Muscle layer of duodenum (tissue), 2 donors: Measurements from ENCODE around the gene CIAO3.
A peak's percentile ranks its signal among the peaks of the same experiment; 100 is the strongest.

Experiments
- H3K27ac ChIP-seq: one replicate; pipeline ENCODE4 v1.7.0; 2013; ENCODE audit warnings: mild to moderate bottlenecking, low read length
- H3K27me3 ChIP-seq: one replicate; pipeline ENCODE4 v1.7.0; 2013; ENCODE audit warnings: low read depth, mild to moderate bottlenecking, control low read depth, low read length
- H3K36me3 ChIP-seq, 2 donors: one replicate each; pipeline ENCODE4 v1.7.0; 2013; ENCODE audit warnings: low read length in 2 of 2, control low read depth in 1 of 2, mild to moderate bottlenecking in 1 of 2; ENCODE audit not compliant: insufficient read depth in 2 of 2, control insufficient read depth in 1 of 2
- H3K4me1 ChIP-seq, 2 donors: one replicate each; pipeline ENCODE4 v1.7.0; 2013; ENCODE audit warnings: low read length in 2 of 2, mild to moderate bottlenecking in 2 of 2, control low read depth in 1 of 2, moderate library complexity in 1 of 2; ENCODE audit not compliant: insufficient read depth in 2 of 2, control insufficient read depth in 1 of 2
- H3K4me3 ChIP-seq, 2 donors: one replicate each; pipeline ENCODE4 v1.7.0; 2013; ENCODE audit warnings: low read length in 2 of 2, low read depth in 1 of 2, mild to moderate bottlenecking in 1 of 2
- H3K9me3 ChIP-seq, 2 donors: one replicate each; pipeline ENCODE4 v1.7.0; 2013; ENCODE audit warnings: low read length in 2 of 2, control low read depth in 1 of 2, mild to moderate bottlenecking in 1 of 2; ENCODE audit not compliant: control insufficient read depth in 1 of 2
- donor health status: healthy.

The CIAO3 gene

DNA sequence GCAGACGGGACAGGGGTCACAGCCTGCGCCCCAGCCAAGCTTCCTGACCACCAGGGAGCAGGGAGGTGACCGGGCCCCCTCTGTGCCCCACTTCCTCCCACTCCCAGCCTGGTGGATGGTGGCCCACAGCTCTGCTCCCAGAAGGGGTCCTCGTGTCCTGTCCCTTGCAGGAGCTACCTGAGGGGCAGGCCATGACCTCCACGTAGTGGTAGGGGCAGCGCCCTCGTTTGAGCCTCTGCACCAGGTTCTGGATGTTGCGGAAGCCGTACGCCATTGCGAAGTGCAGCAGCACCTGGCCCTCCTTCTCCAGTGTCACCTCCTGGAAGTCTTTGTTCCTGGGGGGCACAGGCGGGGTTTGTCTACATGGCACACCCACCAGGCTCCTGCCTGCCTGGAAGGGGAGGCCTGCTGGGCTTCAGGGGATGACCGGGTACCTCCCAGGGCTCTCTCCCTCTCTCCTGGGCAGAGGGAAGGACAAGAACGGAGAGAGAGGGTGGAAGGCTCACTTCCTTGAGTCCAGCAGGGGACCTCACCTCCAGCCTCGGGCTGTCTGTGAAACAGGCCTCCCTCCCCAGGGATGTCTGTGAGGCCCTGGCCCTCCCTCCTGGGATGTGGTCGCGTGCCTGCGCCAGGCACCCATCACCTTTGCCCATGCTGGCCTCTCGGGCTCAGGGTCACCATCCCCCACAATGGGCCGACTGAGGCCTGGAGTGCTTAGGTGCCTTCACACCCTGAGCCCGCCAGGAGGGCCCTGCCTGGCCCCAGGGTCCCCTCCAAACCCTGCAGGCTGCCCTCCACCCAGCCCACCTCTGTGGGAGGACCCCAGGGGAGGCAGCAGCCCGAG is 9.9 kb downstream of the CIAO3 start:
- Histone ChIP-seq H3K4me3 (no peak overlapping the region), H3K36me3 (peaks cover 4 to 55% of the 10 kb centered on the region in 2 donors), H3K27ac (no peak overlapping the region)

DNA sequence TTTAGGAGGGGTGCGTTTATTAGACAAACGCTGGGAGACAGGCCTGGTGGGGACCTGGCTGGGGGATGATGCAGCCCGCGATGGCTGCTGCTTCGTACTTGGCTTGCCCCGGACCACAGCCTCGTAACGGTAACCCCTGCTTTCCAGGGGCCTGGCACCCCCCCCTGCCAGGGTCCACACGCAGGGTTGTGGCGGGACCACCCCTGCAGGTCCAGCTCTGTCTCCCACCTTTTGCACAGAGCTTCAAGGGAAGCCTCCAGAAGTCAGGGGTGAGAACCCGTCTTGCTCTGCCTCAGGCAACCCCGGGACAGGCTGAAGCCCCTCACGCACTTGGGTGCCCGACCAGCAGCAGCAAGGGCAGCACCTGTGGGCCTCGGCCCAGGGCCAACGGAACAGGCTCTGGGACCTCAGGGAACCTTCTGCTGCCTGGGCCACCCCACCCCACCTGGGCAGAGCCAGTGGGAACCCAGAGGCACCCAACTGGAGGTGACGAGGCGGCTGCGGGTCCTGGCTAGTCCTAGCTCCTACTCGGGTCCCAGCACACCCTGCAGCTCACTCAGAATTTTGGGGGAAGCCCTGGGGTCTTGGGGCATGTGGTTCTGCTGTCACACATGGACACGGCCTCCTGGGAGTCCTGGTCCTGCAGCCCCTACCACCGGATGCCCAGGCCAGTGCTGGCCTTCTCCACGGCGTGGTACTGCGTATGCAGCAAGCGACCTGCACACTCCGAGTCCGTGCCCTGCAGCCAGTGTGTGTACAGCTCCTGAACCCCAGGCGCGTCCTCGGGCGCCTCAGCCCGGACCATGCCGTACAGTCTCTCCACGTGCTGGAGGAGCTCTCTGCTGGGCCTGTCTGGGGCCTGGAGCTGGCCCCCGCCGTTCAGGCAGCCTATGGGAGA is 10.8 kb downstream of the CIAO3 start:
- Histone ChIP-seq H3K9me3 (no peaks in the 10 kb centered on the region), H3K4me3 (no peak overlapping the region), H3K4me1 (peaks cover 0 to 21% of the 10 kb centered on the region in 2 donors), H3K36me3 (peaks cover 0 to 46% of the 10 kb centered on the region in 2 donors), H3K27me3 (peaks cover 8% of the 10 kb centered on the region), H3K27ac (no peak overlapping the region)

More for the DNA sequence above, 9.9 kb downstream of the CIAO3 start:
- H3K27me3 ChIP-seq = peaks cover 7% of the 10 kb centered on the region
- H3K9me3 ChIP-seq = no peaks in the 10 kb centered on the region
- peaks cover 0 to 21% of the 10 kb centered on the region in 2 donors for H3K4me1 ChIP-seq

DNA sequence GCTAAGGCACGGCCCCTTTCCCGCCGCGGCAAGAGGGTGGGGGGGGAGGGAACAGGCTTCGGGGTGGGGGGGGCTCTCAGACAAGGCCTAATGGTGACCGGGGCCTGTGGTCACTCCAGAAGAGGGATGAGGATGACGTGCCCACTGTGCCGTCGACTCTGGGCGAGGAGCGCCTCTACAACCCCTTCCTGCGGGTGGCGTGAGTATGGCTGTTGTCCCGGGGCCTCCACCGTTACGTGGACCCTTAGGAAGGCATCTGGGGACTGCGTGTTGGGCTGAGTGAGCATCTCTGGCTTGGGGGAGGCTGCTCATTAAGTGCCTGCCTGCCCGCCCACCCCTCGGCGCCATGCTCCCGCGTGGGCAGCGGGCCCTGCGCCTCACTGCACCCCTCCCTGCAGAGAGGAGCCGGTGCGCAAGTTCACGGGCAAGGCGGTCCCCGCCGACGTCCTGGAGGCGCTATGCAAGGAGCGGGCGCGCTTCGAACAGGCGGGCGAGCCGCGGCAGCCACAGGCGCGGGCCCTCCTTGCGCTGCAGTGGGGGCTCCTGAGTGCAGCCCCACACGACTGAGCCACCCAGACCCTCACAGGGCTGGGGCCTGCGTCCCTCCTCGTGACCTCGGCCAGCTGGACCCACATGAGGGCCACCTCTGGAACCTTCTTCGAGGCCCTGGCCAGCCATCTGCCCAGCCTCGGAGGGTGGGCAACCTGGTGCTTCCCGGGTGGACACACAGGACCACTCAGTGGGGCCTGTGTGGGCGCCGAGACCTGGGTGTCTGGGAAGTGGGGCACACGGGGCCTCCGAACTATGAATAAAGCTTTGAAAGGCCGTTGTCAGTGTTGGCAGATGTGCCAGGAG is 11.7 kb downstream of the CIAO3 start:
- Histone ChIP-seq H3K4me1 (peaks cover 0 to 21% of the 10 kb centered on the region in 2 donors), H3K27me3 (peaks cover 8% of the 10 kb centered on the region), H3K9me3 (no peaks in the 10 kb centered on the region), H3K27ac (no peak overlapping the region), H3K4me3 (no peak overlapping the region), H3K36me3 (peaks cover 0 to 37% of the 10 kb centered on the region in 2 donors)

DNA sequence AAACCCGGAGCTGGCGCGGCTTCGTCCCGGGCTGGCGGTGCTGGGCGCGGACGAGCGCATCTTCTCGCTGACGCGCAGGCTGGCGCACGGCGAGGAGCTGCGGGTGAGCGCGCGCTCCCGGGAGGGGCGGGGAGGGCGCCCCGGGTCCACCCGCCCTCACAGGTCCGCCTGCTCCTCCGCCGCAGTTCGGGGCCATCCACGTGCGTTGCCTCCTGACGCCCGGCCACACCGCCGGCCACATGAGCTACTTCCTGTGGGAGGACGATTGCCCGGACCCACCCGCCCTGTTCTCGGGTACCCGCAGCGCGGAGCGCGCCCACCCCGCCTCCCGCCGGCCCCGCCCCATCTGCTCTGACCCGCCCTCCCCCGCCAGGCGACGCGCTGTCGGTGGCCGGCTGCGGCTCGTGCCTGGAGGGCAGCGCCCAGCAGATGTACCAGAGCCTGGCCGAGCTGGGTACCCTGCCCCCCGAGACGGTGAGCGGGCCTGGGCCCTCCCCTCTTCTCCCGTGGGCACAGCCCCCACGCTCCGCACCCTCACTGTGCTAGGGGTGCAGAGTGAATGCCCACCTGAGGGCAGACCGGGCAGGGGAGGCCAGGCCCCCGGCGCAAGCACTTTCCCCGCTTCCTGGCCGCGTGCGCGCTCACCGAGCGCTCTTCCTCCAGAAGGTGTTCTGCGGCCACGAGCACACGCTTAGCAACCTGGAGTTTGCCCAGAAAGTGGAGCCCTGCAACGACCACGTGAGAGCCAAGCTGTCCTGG is 12.5 kb downstream of the CIAO3 start:
- H3K9me3 ChIP-seq = no peaks in the 10 kb centered on the region
- H3K27me3 ChIP-seq = peaks cover 8% of the 10 kb centered on the region
- H3K27ac ChIP-seq = no peak overlapping the region
- peak overlapping the region in 1 of 2 donors; percentile 38 for H3K4me3 ChIP-seq
- H3K4me1 ChIP-seq = peaks cover 0 to 21% of the 10 kb centered on the region in 2 donors
- H3K36me3 ChIP-seq = peaks cover 0 to 29% of the 10 kb centered on the region in 2 donors

DNA sequence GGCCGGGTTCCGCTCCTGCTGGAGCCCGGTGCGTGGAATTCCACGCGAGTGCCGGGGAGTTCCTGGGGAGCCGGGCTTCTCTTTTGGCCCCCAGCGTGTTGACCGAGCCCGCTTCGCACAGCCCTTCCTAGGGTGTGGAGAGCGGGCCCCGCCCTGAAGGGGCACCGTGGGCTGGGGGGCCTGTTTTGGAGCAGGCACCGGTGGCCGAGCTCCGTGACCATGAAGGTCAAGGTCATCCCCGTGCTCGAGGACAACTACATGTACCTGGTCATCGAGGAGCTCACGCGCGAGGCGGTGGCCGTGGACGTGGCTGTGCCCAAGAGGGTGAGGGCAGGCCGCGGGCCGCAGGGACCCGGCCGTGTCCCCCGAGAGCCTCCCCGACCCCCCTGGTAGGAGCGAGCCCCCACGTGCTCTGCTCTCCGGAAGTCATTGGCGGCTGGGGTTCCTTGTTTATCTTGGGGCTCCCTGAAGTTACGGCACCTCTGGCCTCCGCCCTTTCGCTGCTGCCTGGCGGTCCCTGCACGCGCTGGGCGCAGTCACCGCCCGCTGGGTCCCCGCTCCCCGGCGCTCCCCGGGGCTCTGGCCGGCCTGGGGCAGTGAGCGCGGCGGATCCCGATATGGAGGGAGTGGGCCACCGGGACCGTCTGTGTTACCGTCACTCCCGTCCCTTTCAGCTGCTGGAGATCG is 13.4 kb downstream of the CIAO3 start:
- Histone ChIP-seq H3K9me3 (no peaks in the 10 kb centered on the region), H3K4me1 (peaks cover 0 to 21% of the 10 kb centered on the region in 2 donors), H3K4me3 (peak overlapping the region; percentile 16 to 66), H3K27ac (no peak overlapping the region), H3K36me3 (peaks cover 0 to 20% of the 10 kb centered on the region in 2 donors), H3K27me3 (peaks cover 8% of the 10 kb centered on the region)

DNA sequence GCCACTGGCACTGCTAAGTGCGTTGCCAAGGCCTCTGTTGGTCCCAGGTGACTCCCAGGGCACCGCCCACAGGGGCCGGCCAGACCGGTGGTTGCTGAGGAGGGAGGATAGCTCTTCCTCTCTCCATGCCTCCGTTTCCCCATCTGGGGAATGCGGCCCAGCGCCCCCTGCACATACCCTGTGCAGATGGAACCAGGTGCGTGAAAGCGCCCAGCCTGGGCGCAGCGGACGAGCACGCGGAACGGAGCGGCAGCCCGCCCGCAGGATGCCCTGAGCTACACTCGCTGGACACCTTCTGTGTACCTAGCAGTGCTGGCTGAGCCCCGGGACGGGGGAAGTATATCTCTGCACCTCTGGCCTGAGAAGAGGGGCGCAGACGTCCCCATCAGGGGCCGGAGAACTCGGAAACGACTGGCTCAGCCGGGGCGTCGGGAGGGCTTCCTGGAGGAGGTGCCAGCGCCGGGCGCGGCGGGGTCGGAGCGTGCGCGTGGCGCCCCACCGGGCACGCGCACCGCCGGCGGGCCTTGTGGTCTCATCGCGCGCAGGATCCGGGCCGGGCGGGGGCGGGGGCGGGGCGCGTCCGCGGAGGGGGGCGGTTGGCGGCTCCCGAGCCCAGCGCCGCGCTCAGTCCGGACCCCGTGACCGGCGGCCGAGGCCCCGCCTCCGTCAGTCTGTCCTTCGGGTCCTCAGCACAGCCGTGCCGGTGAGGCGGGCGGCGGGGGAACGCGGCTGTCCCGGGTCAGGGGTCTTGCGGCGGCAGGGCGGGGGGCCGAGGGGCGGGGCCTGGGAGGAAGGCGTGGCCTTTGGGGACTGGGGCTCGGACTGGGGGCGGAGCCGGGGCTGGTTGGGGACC is 14.1 kb downstream of the CIAO3 start, which contains the start of the genes CCDC78 and HAGHL:
CCDC78 (minus strand) TSS at position 6 of the 853 bp plus-strand sequence. CDS start 76 bp downstream, outside the sequence.
HAGHL (plus strand) TSS at position 669 of the 853 bp plus-strand sequence. CDS start 404 bp downstream, outside the sequence.
- Histone ChIP-seq H3K4me1 (peaks cover 0 to 28% of the 10 kb centered on the region in 2 donors), H3K27ac (no peak within 1 kb of the TSS)

DNA sequence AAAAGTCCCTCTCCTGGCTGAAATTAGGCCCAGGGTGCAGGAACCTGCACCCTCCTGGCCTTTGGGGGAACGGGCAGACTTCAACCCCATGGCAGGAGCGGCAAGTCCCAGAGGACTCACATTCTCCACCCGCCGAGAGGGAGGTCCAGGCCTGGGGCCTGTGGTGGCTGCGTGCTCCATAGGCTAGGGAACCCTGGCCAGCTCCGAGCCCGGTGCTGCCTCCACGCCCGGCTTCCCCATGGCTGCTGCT is 14.7 kb downstream of the CIAO3 start:
- no peak overlapping the region for H3K27ac ChIP-seq
- H3K4me3 ChIP-seq = no peak overlapping the region
- H3K27me3 ChIP-seq = peaks cover 8% of the 10 kb centered on the region
- H3K36me3 ChIP-seq = peaks cover 0 to 9% of the 10 kb centered on the region in 2 donors
- peaks cover 0 to 32% of the 10 kb centered on the region in 2 donors for H3K4me1 ChIP-seq
- no peaks in the 10 kb centered on the region for H3K9me3 ChIP-seq

More for the DNA sequence above, 14.1 kb downstream of the CIAO3 start, which contains the start of the genes CCDC78 and HAGHL:
- H3K36me3 ChIP-seq = peaks cover 0 to 12% of the 10 kb centered on the region in 2 donors
- H3K4me3 ChIP-seq = peak within 1 kb of the TSS; percentile 16 to 66
- H3K9me3 ChIP-seq = no peaks in the 10 kb centered on the region
- H3K27me3 ChIP-seq = peaks cover 8% of the 10 kb centered on the region

DNA sequence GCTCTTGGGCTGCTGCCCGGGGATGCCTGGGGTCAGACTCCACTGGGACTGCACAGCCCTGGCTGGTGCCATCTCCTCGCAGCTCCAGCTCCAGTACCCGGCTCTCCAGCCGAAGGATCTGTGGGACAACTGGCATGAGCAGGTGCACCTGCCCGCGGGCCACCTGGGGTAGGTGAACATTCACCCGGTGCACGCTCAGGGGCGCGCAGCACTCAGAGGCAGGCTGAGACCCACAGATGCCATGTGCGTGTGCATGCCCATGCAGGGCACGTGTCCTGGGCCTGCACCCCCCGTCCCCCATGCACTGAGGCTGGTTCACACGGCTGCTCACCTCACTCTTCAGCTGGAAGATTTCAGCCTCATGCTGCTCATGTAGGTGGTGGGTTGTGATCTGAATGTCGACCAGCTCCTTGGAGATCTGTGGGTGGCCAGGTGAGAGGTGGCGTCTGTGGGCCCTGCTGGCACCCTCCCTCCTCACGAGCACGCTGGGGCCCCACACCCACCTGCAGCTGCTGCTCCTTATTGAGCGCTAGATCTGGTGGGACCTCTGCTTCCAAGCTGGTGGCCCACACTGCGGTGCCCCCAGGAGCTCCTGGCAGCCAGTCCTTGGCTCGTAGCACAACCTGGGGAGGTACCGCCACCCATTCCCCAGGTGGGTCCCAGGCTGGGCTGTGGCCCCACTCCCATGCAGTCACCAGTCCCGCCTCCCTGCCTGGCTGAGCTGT is 15.2 kb downstream of the CIAO3 start:
- H3K27me3 ChIP-seq = peaks cover 8% of the 10 kb centered on the region

DNA sequence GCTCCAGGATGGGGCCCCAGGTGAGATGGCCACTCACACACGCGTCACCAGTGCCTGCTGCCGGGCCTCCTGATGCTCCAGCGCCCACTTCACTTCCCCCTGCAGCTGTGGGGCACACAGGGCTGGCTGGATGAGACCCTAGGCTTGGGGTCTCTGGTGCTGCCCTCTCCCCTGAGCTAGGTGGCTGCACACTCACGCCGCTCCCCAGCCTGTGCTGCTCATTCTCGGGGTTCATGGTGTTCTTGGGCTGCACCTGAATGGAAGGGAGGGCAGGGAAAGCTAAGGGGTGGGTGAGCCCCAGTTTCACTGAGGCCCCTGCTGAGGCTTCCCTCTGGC is 15.8 kb downstream of the CIAO3 start:
- Histone ChIP-seq H3K4me1 (peaks cover 3 to 39% of the 10 kb centered on the region in 2 donors), H3K27me3 (peaks cover 8% of the 10 kb centered on the region), H3K27ac (no peak overlapping the region), H3K36me3 (peaks cover 0 to under 1% of the 10 kb centered on the region in 2 donors), H3K4me3 (no peak overlapping the region), H3K9me3 (no peaks in the 10 kb centered on the region)

More for the DNA sequence above, 15.2 kb downstream of the CIAO3 start:
- H3K36me3 ChIP-seq = peaks cover 0 to 7% of the 10 kb centered on the region in 2 donors
- no peak overlapping the region for H3K27ac ChIP-seq
- H3K9me3 ChIP-seq = no peaks in the 10 kb centered on the region
- H3K4me1 ChIP-seq = peaks cover 0 to 32% of the 10 kb centered on the region in 2 donors
- H3K4me3 ChIP-seq = no peak overlapping the region
